Head of caudate nucleus (tissue), 42 donors: ENCODE measurements around the gene TEKT3.

Source experiments
- DNase-seq, 42 donors: peaks; one replicate each; pipeline versions ENCODE4 v3.0.0 to v3.0.0-alpha.2; 2020 to 2021; ENCODE audit warnings: mixed read lengths in 7 of 42
- intact Hi-C: fragments of 100-400 bp; cut with DNase I; formaldehyde crosslinking; loops from one replicate; pipeline ENCODE4 v1.15.0; 2022

TEKT3 gene

GRCh38 chr17:15271741-15272140 lies 69.7 kb downstream of the TEKT3 start:
- intact Hi-C loops = no loop called here
- no peak for DNase-seq

- no peak for DNase-seq
- intact Hi-C loops = no loop called here
Observed at GRCh38 chr17:15270628-15271381, 70.6 kb downstream of the TEKT3 start.

- DNase-seq = no peak
- intact Hi-C loops = no loop called here
Observed at GRCh38 chr17:15269780-15270089, 71.7 kb downstream of the TEKT3 start.

GRCh38 chr17:15269087-15269779 lies 72.2 kb downstream of the TEKT3 start:
- intact Hi-C loops = no loop called here

GRCh38 chr17:15268461-15268860 lies 72.9 kb downstream of the TEKT3 start:
- no peak for DNase-seq
- intact Hi-C loops = no loop called here

More at GRCh38 chr17:15269087-15269779, 72.2 kb downstream of the TEKT3 start:
- no peak for DNase-seq

- intact Hi-C loops = no loop called here
- no peak for DNase-seq
Observed at GRCh38 chr17:15267996-15268395, 73.4 kb downstream of the TEKT3 start.

- intact Hi-C loops = no loop called here
- DNase-seq = peak in 22 of 42 donors; percentile 21 to 72 (median 44)
Observed at GRCh38 chr17:15266325-15267125, 74.9 kb downstream of the TEKT3 start.

GRCh38 chr17:15265131-15265530 lies 76.3 kb downstream of the TEKT3 start, which contains the start of gene PMP22:
Gene PMP22, minus strand, starts transcription at chr17:15265326. Its CDS starts 4,599 bp downstream, at chr17:15260727.
- intact Hi-C loops = no loop called here
- DNase-seq = peak in 7 of 42 donors; percentile 14 to 65 (median 30)

GRCh38 chr17:15264542-15264941 lies 76.9 kb downstream of the TEKT3 start:
- intact Hi-C loops = loop anchor here (5.0 kb wide), 1 partner anchor 173 kb away; no protein-coding TSS in a partner anchor
- DNase-seq = no peak

- no peak for DNase-seq
- intact Hi-C loops = loop anchor here (5.0 kb wide), 1 partner anchor 174 kb away; no protein-coding TSS in a partner anchor
Observed at GRCh38 chr17:15263680-15264079, 77.7 kb downstream of the TEKT3 start.

- peak; percentile 51 to 88 (median 73) for DNase-seq
- intact Hi-C loops = loop anchor here (5.0 kb wide), 1 partner anchor 174 kb away; no protein-coding TSS in a partner anchor
Observed at GRCh38 chr17:15263206-15263579, 78.2 kb downstream of the TEKT3 start.

GRCh38 chr17:15262291-15263205 lies 78.8 kb downstream of the TEKT3 start:
- DNase-seq = peak; percentile 69 to 95 (median 87)
- intact Hi-C loops = loop anchor here (5.0 kb wide), 1 partner anchor 175 kb away; no protein-coding TSS in a partner anchor

- intact Hi-C loops = loop anchor here (2.0 to 5.0 kb wide), 2 partner anchors 175 to 241 kb away; no protein-coding TSS in a partner anchor
- DNase-seq = peak in 38 of 42 donors; percentile 19 to 78 (median 48)
Observed at GRCh38 chr17:15261802-15262290, 79.6 kb downstream of the TEKT3 start.

- DNase-seq = peak; percentile 37 to 86 (median 69)
- intact Hi-C loops = loop anchor here (2.0 to 5.0 kb wide), 2 partner anchors 176 to 241 kb away; no protein-coding TSS in a partner anchor
Observed at GRCh38 chr17:15261258-15261801, 80.1 kb downstream of the TEKT3 start.

GRCh38 chr17:15260376-15261257 lies 80.8 kb downstream of the TEKT3 start:
- intact Hi-C loops = loop anchor here (2.0 to 5.0 kb wide), 2 partner anchors 177 to 242 kb away; no protein-coding TSS in a partner anchor
- DNase-seq = peak; percentile 61 to 95 (median 88)

- intact Hi-C loops = no loop called here
- no peak for DNase-seq
Observed at GRCh38 chr17:15257796-15258512, 83.4 kb downstream of the TEKT3 start.
